Heart left ventricle (tissue), 16 donors: ENCODE data around the gene POLR3B. TPM values are rescaled to one million over a fixed set of nuclear protein-coding genes. Genes with fewer than 3 reads are reported as not detected.

Experiments used
- ATAC-seq, 4 donors: fragments of 200-7000 bp; cut with Tn5 transposase; one replicate each; pipeline ENCODE4 v1.9.1; 2020 to 2022; ENCODE audit warnings: moderate library complexity in 4 of 4, mild to moderate bottlenecking in 3 of 4, moderate number of reproducible peaks in 1 of 4
- DNase-seq, 5 donors: peaks; one replicate each; pipeline ENCODE4 v3.0.0-alpha.2; 2020
- H3K27ac ChIP-seq, 12 donors: fragments of 200-600 bp; sonication (generic) in 4 of 12; one replicate each; pipeline versions ENCODE4 v1.5.0 to v1.8.0; 2016 to 2022; ENCODE audit warnings: mild to moderate bottlenecking in 2 of 12
- H3K27me3 ChIP-seq, 9 donors: fragments of 200-600 bp; sonication (generic) in 2 of 9; one replicate each; pipeline versions ENCODE4 v1.5.1 to v1.8.0; 2016 to 2022; ENCODE audit warnings: mild to moderate bottlenecking in 3 of 9
- H3K36me3 ChIP-seq, 9 donors: fragments of 200-600 bp; sonication (generic) in 2 of 9; one replicate each; pipeline versions ENCODE4 v1.5.0 to v1.8.0; 2018 to 2022; ENCODE audit warnings: mild to moderate bottlenecking in 2 of 9
- H3K4me1 ChIP-seq, 12 donors: fragments of 200-600 bp; sonication (generic) in 4 of 12; one replicate each; pipeline versions ENCODE4 v1.5.0 to v1.8.0; 2016 to 2022; ENCODE audit warnings: mild to moderate bottlenecking in 3 of 12
- H3K4me3 ChIP-seq, 12 donors: fragments of 200-600 bp; sonication (generic) in 4 of 12; one replicate each; pipeline versions ENCODE4 v1.5.0 to v1.8.0; 2017 to 2022; ENCODE audit warnings: mild to moderate bottlenecking in 9 of 12, moderate library complexity in 4 of 12
- H3K9me3 ChIP-seq, 12 donors: fragments of 200-600 bp; sonication (generic) in 4 of 12; one replicate each; pipeline versions ENCODE4 v1.5.0 to v1.8.0; 2016 to 2022; ENCODE audit warnings: mild to moderate bottlenecking in 1 of 12
- POLR2A ChIP-seq, 2 donors: fragments of 450-650 bp; IDR thresholded peaks; one replicate each; pipeline ENCODE4 v1.6.1; 2017; ENCODE audit warnings: antibody characterized with exemption in 2 of 2, mild to moderate bottlenecking in 2 of 2, moderate library complexity in 2 of 2
- WGBS, 4 donors: extraction: QIAGEN DNeasy Blood & Tissue Kit in 2 of 4; methylation state at CpG; one replicate each; pipeline versions ENCODE4 v1.1.5 to v1.1.7; 2013 to 2018; 5-methylcytosine and 5-hydroxymethylcytosine counted together
- intact Hi-C, 10 donors: fragments of 100-400 bp; cut with DNase I; formaldehyde crosslinking; loops; one replicate each; pipeline versions ENCODE4 v1.11.1 to v1.14.2; 2022
- polyA plus RNA-seq, 2 donors: library from polyadenylated mRNA; stranded (reverse); fragments of 200-250 nt; gene quantifications; one replicate each; pipeline ENCODE4 v1.2.3, GENCODE V29; 2013
- total RNA-seq, 9 donors: library from RNA; depleted of rRNA in 2 of 9; stranded (reverse); fragments of >200 nt in 2 of 9; fragmentation: NEBNext Ultra II Directional in 3 of 9; extraction: Animal tissue kit (Norgen Biotek cat#: 25700) in 3 of 9; gene quantifications; one replicate each; pipeline versions ENCODE4 v1.1.0 to v1.2.4, GENCODE V29; 2016 to 2023
- TF ChIP-seq, protein P1 (sequence below), 12 donors: fragments of 200-600 bp; sonication (generic) in 4 of 12; IDR thresholded peaks; one replicate each; pipeline versions ENCODE4 v1.5.0 to v1.8.0; 2018 to 2022; ENCODE audit warnings: antibody characterized with exemption in 12 of 12, mild to moderate bottlenecking in 5 of 12
- donor health status: ischemic (EF 13 %, LVEDD 7.1; RV severe dilation, severe dysfunction).
- donor health status: healthy with polysubstance abuse.
- donor health status: DM: no; HTN: yes; CAD: no.
- donor health status: DM: no; HTN: no; CAD: no.
- donor health status: ischemic (EF 25% LVEDD 6.9; RV normal size, moderate dysfunction).
- donor health status: ischemic (EF 25% LVEDD 5.7; RV mildly dilated, moderate dysfunction).
- donor health status: healthy.
- donor health status: DM: yes; HTN: yes; CAD: no.
- donor health status: ischemic (EF 35%, LVEDD 5.7; RV mildly dilated, moderate dysfunction).
- donor health status: nonischemic (EF 11% LVEDD 7.7; RV severe dilation, severe dysfunction).
- donor health status: DM: yes; HTN: yes; CAD: no.
- donor health status: PGD.
- donor health status: ischemic (EF 29% LVEDD 5.4; RV normal size, mild dysfunction).
- donor health status: nonischemic (EF 23%, LVEDD 6.1; RV moderate dilation, normal function).

The POLR3B gene
- total and polyA plus RNA-seq, 11 donors = 2.5 to 12.3 (median 9.1) TPM

- no peaks in the 10 kb centered on the region for H3K27me3 ChIP-seq
- TF ChIP-seq, protein P1, sequence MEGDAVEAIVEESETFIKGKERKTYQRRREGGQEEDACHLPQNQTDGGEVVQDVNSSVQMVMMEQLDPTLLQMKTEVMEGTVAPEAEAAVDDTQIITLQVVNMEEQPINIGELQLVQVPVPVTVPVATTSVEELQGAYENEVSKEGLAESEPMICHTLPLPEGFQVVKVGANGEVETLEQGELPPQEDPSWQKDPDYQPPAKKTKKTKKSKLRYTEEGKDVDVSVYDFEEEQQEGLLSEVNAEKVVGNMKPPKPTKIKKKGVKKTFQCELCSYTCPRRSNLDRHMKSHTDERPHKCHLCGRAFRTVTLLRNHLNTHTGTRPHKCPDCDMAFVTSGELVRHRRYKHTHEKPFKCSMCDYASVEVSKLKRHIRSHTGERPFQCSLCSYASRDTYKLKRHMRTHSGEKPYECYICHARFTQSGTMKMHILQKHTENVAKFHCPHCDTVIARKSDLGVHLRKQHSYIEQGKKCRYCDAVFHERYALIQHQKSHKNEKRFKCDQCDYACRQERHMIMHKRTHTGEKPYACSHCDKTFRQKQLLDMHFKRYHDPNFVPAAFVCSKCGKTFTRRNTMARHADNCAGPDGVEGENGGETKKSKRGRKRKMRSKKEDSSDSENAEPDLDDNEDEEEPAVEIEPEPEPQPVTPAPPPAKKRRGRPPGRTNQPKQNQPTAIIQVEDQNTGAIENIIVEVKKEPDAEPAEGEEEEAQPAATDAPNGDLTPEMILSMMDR (IDR thresholded peaks at IDR 0.05) = no peak
- H3K4me1 ChIP-seq = peaks cover 0 to 51% (median 19%) of the 10 kb centered on the region in 12 donors
- intact Hi-C loops = no loop called here
- ATAC-seq (no peak), DNase-seq (no peak)
- peak overlapping the region in 3 of 12 donors; percentile 6 to 11 (median 10) for H3K27ac ChIP-seq
- 66 to 92% (median 81%) methylated on average over 4 of the region's 4 CpGs for WGBS, 4 donors
- H3K36me3 ChIP-seq = peaks cover 0 to 94% (median 72%) of the 10 kb centered on the region in 9 donors
- H3K9me3 ChIP-seq = no peaks in the 10 kb centered on the region
- H3K4me3 ChIP-seq = no peak overlapping the region
Observed at GRCh38 chr12:106315523-106315922, 42.0 kb upstream of the POLR3B start.

GRCh38 chr12:106317406-106318082, 40.0 kb upstream of the POLR3B start:
- 85 to 89% (median 86%) methylated on average over 6 of the region's 6 CpGs for WGBS, 4 donors
- H3K4me3 ChIP-seq = no peak overlapping the region
- intact Hi-C loops = no loop called here
- no peak for TF ChIP-seq POLR2A (IDR thresholded peaks at IDR 0.05)
- TF ChIP-seq, protein P1 (IDR thresholded peaks at IDR 0.05) = no peak
- ATAC-seq (peak; percentile 35 to 79 (median 48)), DNase-seq (peak in 1 of 5 donors; percentile 25)
- peaks cover 0 to 51% (median 17%) of the 10 kb centered on the region in 12 donors for H3K4me1 ChIP-seq
- H3K36me3 ChIP-seq = peaks cover 0 to 98% (median 86%) of the 10 kb centered on the region in 9 donors
- no peaks in the 10 kb centered on the region for H3K9me3 ChIP-seq
- H3K27me3 ChIP-seq = no peaks in the 10 kb centered on the region
- peak overlapping the region in 9 of 12 donors; percentile 18 to 86 (median 67) for H3K27ac ChIP-seq

- ATAC-seq = peak; percentile 87 to 93 (median 90)
- 24 to 42% (median 34%) methylated on average over 7 of the region's 7 CpGs for WGBS, 4 donors
- H3K4me3 ChIP-seq = no peak overlapping the region
- TF ChIP-seq POLR2A (IDR thresholded peaks at IDR 0.05) = no peak
- TF ChIP-seq, protein P1 (IDR thresholded peaks at IDR 0.05) = no peak
- intact Hi-C loops = no loop called here
- DNase-seq = peak in 3 of 5 donors; percentile 27 to 69 (median 54)
- H3K27ac ChIP-seq = peak overlapping the region in 8 of 12 donors; percentile 29 to 77 (median 64)
- H3K9me3 ChIP-seq = no peaks in the 10 kb centered on the region
- no peaks in the 10 kb centered on the region for H3K27me3 ChIP-seq
- H3K4me1 ChIP-seq = peaks cover 0 to 48% (median 17%) of the 10 kb centered on the region in 12 donors
- peaks cover 0 to 99% (median 96%) of the 10 kb centered on the region in 9 donors for H3K36me3 ChIP-seq
Observed at GRCh38 chr12:106321139-106321850, 36.3 kb upstream of the POLR3B start.

- DNase-seq = no peak
- H3K4me1 ChIP-seq = peaks cover 0 to 51% (median 22%) of the 10 kb centered on the region in 12 donors
- peaks cover 0 to 99% (median 91%) of the 10 kb centered on the region in 9 donors for H3K36me3 ChIP-seq
- TF ChIP-seq, protein P1 (IDR thresholded peaks at IDR 0.05) = no peak
- no peak for TF ChIP-seq POLR2A (IDR thresholded peaks at IDR 0.05)
- ATAC-seq = no peak
- H3K27me3 ChIP-seq = no peaks in the 10 kb centered on the region
- no peak overlapping the region for H3K27ac ChIP-seq
- intact Hi-C loops = no loop called here
- H3K9me3 ChIP-seq = no peaks in the 10 kb centered on the region
- WGBS, 4 donors = 98 to 99% (median 99%) methylated on average over 2 of the region's 2 CpGs
- no peak overlapping the region for H3K4me3 ChIP-seq
Observed at GRCh38 chr12:106323537-106323936, 34.0 kb upstream of the POLR3B start.
